ENCODE measurements around the gene SLCO1A2. TPM values are rescaled to one million over a fixed set of nuclear protein-coding genes. Genes with fewer than 3 reads are reported as not detected.

Gene SLCO1A2
- total RNA-seq, 6 experiments from 2014 or later = 0.06 to 19.8 (median 3.2) TPM; not detected in 1

GRCh38 chr12:21337959-21338744 lies 3.4 kb upstream of the SLCO1A2 start:
- 88% methylated on average over 5 of the region's 6 CpGs for WGBS (ENCODE audit: insufficient coverage, low coverage, low lambda C conversion rate, missing lambda C conversion rate)
- no peak for ATAC-seq
- Histone ChIP-seq H3K36me3 (no peaks in the 10 kb centered on the region), H3K27ac (no peak overlapping the region), H3K4me1 (peaks cover 0 to 29% (median 15%) of the 10 kb centered on the region in 4 donors), H3K9me3 (no peaks in the 10 kb centered on the region), H3K4me3 (no peak overlapping the region), H3K27me3 (no peaks in the 10 kb centered on the region)
- no peak for DNase-seq
- TF ChIP-seq CTCF (IDR thresholded peaks at IDR 0.05) (no peak), POLR2A (IDR thresholded peaks at IDR 0.05) (no peak)
- intact Hi-C loops (cut with DNase I) = no loop called here

GRCh38 chr12:21337453-21337852 lies 2.7 kb upstream of the SLCO1A2 start:
- Histone ChIP-seq H3K4me1 (peaks cover 0 to 29% (median 15%) of the 10 kb centered on the region in 4 donors), H3K36me3 (no peaks in the 10 kb centered on the region), H3K4me3 (no peak overlapping the region), H3K27ac (no peak overlapping the region), H3K9me3 (no peaks in the 10 kb centered on the region), H3K27me3 (no peaks in the 10 kb centered on the region)
- TF ChIP-seq POLR2A (IDR thresholded peaks at IDR 0.05) (no peak), CTCF (IDR thresholded peaks at IDR 0.05) (no peak)
- intact Hi-C loops (cut with DNase I) = no loop called here
- no peak for DNase-seq
- no peak for ATAC-seq

- no peak overlapping the region for H3K4me3 ChIP-seq
- H3K9me3 ChIP-seq = no peaks in the 10 kb centered on the region
- peaks cover 0 to 29% (median 15%) of the 10 kb centered on the region in 4 donors for H3K4me1 ChIP-seq
- intact Hi-C loops (cut with DNase I) = no loop called here
- peak overlapping the region in 1 of 3 donors; percentile 71 for H3K27ac ChIP-seq
- no peaks in the 10 kb centered on the region for H3K36me3 ChIP-seq
- TF ChIP-seq POLR2A (IDR thresholded peaks at IDR 0.05) = no peak
- no peak for TF ChIP-seq CTCF (IDR thresholded peaks at IDR 0.05)
- ATAC-seq (peak; percentile 86 to 97 (median 93)), DNase-seq (peak; percentile 43 to 76 (median 69))
- 18% methylated on average over 5 of the region's 5 CpGs for WGBS (ENCODE audit: insufficient coverage, low coverage, low lambda C conversion rate, missing lambda C conversion rate)
- no peaks in the 10 kb centered on the region for H3K27me3 ChIP-seq
Measured at GRCh38 chr12:21336656-21337055, 1.9 kb upstream of the SLCO1A2 start.

- DNase-seq (no peak), ATAC-seq (no peak)
Measured at GRCh38 chr12:21330682-21331253, 3.9 kb downstream of the SLCO1A2 start.

More at GRCh38 chr12:21330682-21331253, 3.9 kb downstream of the SLCO1A2 start:
- Histone ChIP-seq H3K27me3 (no peaks in the 10 kb centered on the region), H3K27ac (no peak overlapping the region), H3K9me3 (no peaks in the 10 kb centered on the region), H3K4me1 (peaks cover 0 to 16% (median 7%) of the 10 kb centered on the region in 4 donors), H3K4me3 (no peak overlapping the region), H3K36me3 (no peaks in the 10 kb centered on the region)
- intact Hi-C loops (cut with DNase I) = no loop called here
- 69% methylated on average over 1 of the region's 1 CpG for WGBS (ENCODE audit: insufficient coverage, low coverage, low lambda C conversion rate, missing lambda C conversion rate)
- TF ChIP-seq POLR2A (IDR thresholded peaks at IDR 0.05) (no peak), CTCF (IDR thresholded peaks at IDR 0.05) (no peak)

Measured in right lobe of liver (tissue), 6 donors.